ENCODE data around the gene MERTK. TPM values are rescaled to one million over a fixed set of nuclear protein-coding genes. Genes with fewer than 3 reads are reported as not detected.

Gene MERTK
- total and polyA plus RNA-seq, 2 of the 13 experiments (the other 11 are each of a cell fraction or from before 2014, with no cell fraction given) = 37.3 to 44.7 TPM

DNA sequence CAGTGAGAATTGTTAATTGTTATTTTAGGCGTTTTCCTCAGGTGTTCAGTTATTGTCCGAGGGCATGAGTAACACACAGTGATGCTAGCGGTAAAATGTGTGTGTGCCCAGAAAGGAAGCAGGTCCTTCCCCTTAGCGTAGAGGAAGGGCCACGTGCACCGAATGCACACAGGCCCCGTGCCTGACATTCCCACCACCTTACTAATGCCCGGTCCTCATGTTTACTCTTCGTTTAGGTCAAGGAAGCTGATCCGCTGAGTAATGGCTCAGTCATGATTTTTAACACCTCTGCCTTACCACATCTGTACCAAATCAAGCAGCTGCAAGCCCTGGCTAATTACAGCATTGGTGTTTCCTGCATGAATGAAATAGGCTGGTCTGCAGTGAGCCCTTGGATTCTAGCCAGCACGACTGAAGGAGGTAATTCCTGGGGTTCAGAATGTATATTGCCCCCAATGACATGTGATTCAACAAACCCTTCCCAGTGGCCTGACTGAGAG, 76.7 kb downstream of the MERTK start (continued):
- TF ChIP-seq ZGPAT (CRISPR knock-in tag; IDR thresholded peaks at IDR 0.05) (peak; percentile 51; the same call in 1 of the 2 replicates), ZNF891 (CRISPR knock-in tag; IDR thresholded peaks at IDR 0.05) (no peak), TOPORS (CRISPR knock-in tag; IDR thresholded peaks at IDR 0.05) (no peak), POGZ (CRISPR knock-in tag; IDR thresholded peaks at IDR 0.05) (no peak), MED8 (CRISPR knock-in tag; IDR thresholded peaks at IDR 0.05; ENCODE audit: insufficient replicate concordance) (no peak), SETDB1 (CRISPR knock-in tag; IDR thresholded peaks at IDR 0.05; ENCODE audit: borderline replicate concordance) (no peak), ATAD3A (CRISPR knock-in tag; IDR thresholded peaks at IDR 0.05) (no peak), ZNF260 (CRISPR knock-in tag; IDR thresholded peaks at IDR 0.05; ENCODE audit: borderline replicate concordance, low read depth) (no peak), SMYD3 (CRISPR knock-in tag; IDR thresholded peaks at IDR 0.05) (no peak), CREB1 (IDR thresholded peaks at IDR 0.05) (no peak), CREB1 (CRISPR knock-in tag; IDR thresholded peaks at IDR 0.05) (no peak), NR2F1 (CRISPR knock-in tag; IDR thresholded peaks at IDR 0.05) (peak in 1 of 2 experiments; percentile 75; a peak in 2 of 4 replicates), AGO1 (IDR thresholded peaks at IDR 0.05; ENCODE audit: low read depth, low read length, poor library complexity, severe bottlenecking) (no peak), ZBTB3 (CRISPR knock-in tag; IDR thresholded peaks at IDR 0.05; ENCODE audit: borderline replicate concordance, low read depth) (no peak), SRSF9 (IDR thresholded peaks at IDR 0.05; ENCODE audit: borderline replicate concordance, insufficient read depth, low read depth, low read length, poor library complexity, severe bottlenecking) (no peak), ZNF766 (CRISPR knock-in tag; IDR thresholded peaks at IDR 0.05; ENCODE audit: borderline replicate concordance) (no peak), ZSCAN31 (CRISPR knock-in tag; IDR thresholded peaks at IDR 0.05; ENCODE audit: low read depth) (0 out of 2 replicates have a peak, but pooled peaks have one; percentile 39), MIER3 (CRISPR knock-in tag; IDR thresholded peaks at IDR 0.05; ENCODE audit: borderline replicate concordance) (no peak), NCOA5 (CRISPR knock-in tag; IDR thresholded peaks at IDR 0.05) (no peak), ZSCAN5A (CRISPR knock-in tag; IDR thresholded peaks at IDR 0.05; ENCODE audit: borderline replicate concordance) (no peak), SOX6 (IDR thresholded peaks at IDR 0.05) (no peak), SOX6 (CRISPR knock-in tag; IDR thresholded peaks at IDR 0.05) (no peak; the same call in 1 of the 2 replicates)
- TF ChIP-seq, protein P1, sequence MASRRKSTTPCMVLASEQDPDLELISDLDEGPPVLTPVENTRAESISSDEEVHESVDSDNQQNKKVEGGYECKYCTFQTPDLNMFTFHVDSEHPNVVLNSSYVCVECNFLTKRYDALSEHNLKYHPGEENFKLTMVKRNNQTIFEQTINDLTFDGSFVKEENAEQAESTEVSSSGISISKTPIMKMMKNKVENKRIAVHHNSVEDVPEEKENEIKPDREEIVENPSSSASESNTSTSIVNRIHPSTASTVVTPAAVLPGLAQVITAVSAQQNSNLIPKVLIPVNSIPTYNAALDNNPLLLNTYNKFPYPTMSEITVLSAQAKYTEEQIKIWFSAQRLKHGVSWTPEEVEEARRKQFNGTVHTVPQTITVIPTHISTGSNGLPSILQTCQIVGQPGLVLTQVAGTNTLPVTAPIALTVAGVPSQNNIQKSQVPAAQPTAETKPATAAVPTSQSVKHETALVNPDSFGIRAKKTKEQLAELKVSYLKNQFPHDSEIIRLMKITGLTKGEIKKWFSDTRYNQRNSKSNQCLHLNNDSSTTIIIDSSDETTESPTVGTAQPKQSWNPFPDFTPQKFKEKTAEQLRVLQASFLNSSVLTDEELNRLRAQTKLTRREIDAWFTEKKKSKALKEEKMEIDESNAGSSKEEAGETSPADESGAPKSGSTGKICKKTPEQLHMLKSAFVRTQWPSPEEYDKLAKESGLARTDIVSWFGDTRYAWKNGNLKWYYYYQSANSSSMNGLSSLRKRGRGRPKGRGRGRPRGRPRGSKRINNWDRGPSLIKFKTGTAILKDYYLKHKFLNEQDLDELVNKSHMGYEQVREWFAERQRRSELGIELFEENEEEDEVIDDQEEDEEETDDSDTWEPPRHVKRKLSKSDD (CRISPR knock-in tag; IDR thresholded peaks at IDR 0.05; ENCODE audit: low read depth) = no peak
